PFSK-1 (cell line): Measurements from ENCODE around the gene C19orf38.

Source experiments
- POLR2AphosphoS5 ChIP-seq: IDR thresholded peaks from 2 replicates; pipeline ENCODE4 v1.6.1; 2012; ENCODE audit warnings: low read depth, mild to moderate bottlenecking, control low read depth, low read length, moderate library complexity
- REST ChIP-seq, 2 experiments: IDR thresholded peaks; 2 replicates each; pipeline versions ENCODE4 v1.6.1 to v1.8.0; 2011 to 2012; ENCODE audit warnings: low read depth in 2 of 2, low read length in 2 of 2, control low read depth in 1 of 2, inconsistent platforms in 1 of 2, mild to moderate bottlenecking in 1 of 2, moderate library complexity in 1 of 2; ENCODE audit not compliant: insufficient read depth in 1 of 2
- SIN3A ChIP-seq: IDR thresholded peaks from 2 replicates; pipeline ENCODE4 v1.6.1; 2012; ENCODE audit warnings: mild to moderate bottlenecking, low read length, moderate library complexity, borderline replicate concordance; ENCODE audit not compliant: insufficient read depth
- TAF1 ChIP-seq: IDR thresholded peaks from 2 replicates; pipeline ENCODE4 v1.6.1; 2012; ENCODE audit warnings: low read length, control low read depth, borderline replicate concordance; ENCODE audit not compliant: insufficient read depth

- no peak for TF ChIP-seq POLR2AphosphoS5
- no peak for TF ChIP-seq SIN3A
- no peak for TF ChIP-seq REST (IDR thresholded peaks at IDR 0.05; ENCODE audit: insufficient read depth in 1 of 2, low read depth in 2 of 2, low read length in 2 of 2)
- no peak for TF ChIP-seq TAF1
Measured at GRCh38 chr19:10912619-10913018, 64.4 kb downstream of the C19orf38 start.
